Keratinocyte (primary cell): ENCODE data around the gene SAMD8. TPM values are rescaled to one million over a fixed set of nuclear protein-coding genes. Genes with fewer than 3 reads are reported as not detected.
"Not testable (repeated sequence)": the region's sequence is repeated elsewhere in the genome, so short reads cannot be mapped to it uniquely, and the experiment has no call there.

ENCODE experiments used
- DNase-seq: peaks from one replicate; pipeline ENCODE4 v3.0.0-alpha.2; 2011; ENCODE audit warnings: low read depth, missing footprints, low spot score
- FAIRE-seq: peaks from 2 replicates; lab custom pipeline; 2011; peaks lifted over from hg19 to GRCh38; lab: Jason Lieb, UNC
- H2AFZ ChIP-seq: 2 replicates; pipeline ENCODE4 v1.6.0; 2012; ENCODE audit warnings: low read length, control low read depth, inconsistent platforms; ENCODE audit not compliant: control insufficient read depth
- H3K27ac ChIP-seq: 2 replicates; pipeline ENCODE4 v1.5.1; 2011; ENCODE audit warnings: low read length; ENCODE audit not compliant: control insufficient read depth, insufficient read depth
- H3K27me3 ChIP-seq: 3 replicates; pipeline ENCODE4 v1.6.0; 2011; ENCODE audit warnings: low read length; ENCODE audit not compliant: control insufficient read depth, insufficient read depth; ENCODE audit errors: extremely low read depth
- H3K36me3 ChIP-seq, 2 experiments: 2 replicates in 1 of 2; 3 replicates in 1 of 2; pipeline ENCODE4 v1.5.1; 2011; ENCODE audit warnings: low read length in 2 of 2, mild to moderate bottlenecking in 1 of 2; ENCODE audit not compliant: control insufficient read depth in 2 of 2, insufficient read depth in 2 of 2; ENCODE audit errors: extremely low read depth in 1 of 2
- H3K4me1 ChIP-seq: 3 replicates; pipeline ENCODE4 v1.5.1; 2011; ENCODE audit warnings: low read length; ENCODE audit not compliant: control insufficient read depth, insufficient read depth; ENCODE audit errors: extremely low read depth
- H3K4me2 ChIP-seq: 3 replicates; pipeline ENCODE4 v1.6.0; 2011; ENCODE audit warnings: low read depth, low read length; ENCODE audit not compliant: control insufficient read depth, insufficient read depth; ENCODE audit errors: extremely low read depth
- H3K4me3 ChIP-seq, 3 experiments: fragments of 200-600 bp in 1 of 3; sonication (generic) in 1 of 3; 2 replicates in 2 of 3; 3 replicates in 1 of 3; pipeline ENCODE4 v1.5.1; 2011 to 2016; ENCODE audit warnings: low read length in 3 of 3, mild to moderate bottlenecking in 3 of 3, control low read depth in 2 of 3, inconsistent platforms in 1 of 3, low read depth in 1 of 3, mixed read lengths in 1 of 3, mixed run types in 1 of 3, moderate library complexity in 1 of 3; ENCODE audit not compliant: control insufficient read depth in 2 of 3, insufficient read depth in 2 of 3; ENCODE audit errors: extremely low read depth in 1 of 3
- H3K79me2 ChIP-seq: 2 replicates; pipeline ENCODE4 v1.6.0; 2012; ENCODE audit warnings: low read length; ENCODE audit not compliant: control insufficient read depth, insufficient read depth
- H3K9ac ChIP-seq: 3 replicates; pipeline ENCODE4 v1.6.0; 2011; ENCODE audit warnings: low read length; ENCODE audit not compliant: control insufficient read depth, insufficient read depth; ENCODE audit errors: extremely low read depth
- H3K9me1 ChIP-seq: 3 replicates; pipeline ENCODE4 v1.6.0; 2011; ENCODE audit warnings: low read length; ENCODE audit not compliant: control insufficient read depth, insufficient read depth; ENCODE audit errors: extremely low read depth
- H3K9me3 ChIP-seq: 2 replicates; pipeline ENCODE4 v1.5.1; 2012; ENCODE audit warnings: low read depth, low read length; ENCODE audit not compliant: control insufficient read depth
- H4K20me1 ChIP-seq: 3 replicates; pipeline ENCODE4 v1.6.0; 2011; ENCODE audit warnings: low read length; ENCODE audit not compliant: control insufficient read depth, insufficient read depth; ENCODE audit errors: extremely low read depth
- EZH2 ChIP-seq: IDR thresholded peaks from one replicate; pipeline ENCODE4 v1.6.1; 2012; ENCODE audit warnings: inconsistent platforms, mild to moderate bottlenecking, low read length, moderate library complexity
- dilution Hi-C: fragments of 300-500 bp; cut with MboI; formaldehyde crosslinking; loops from one replicate; pipeline ENCODE4 v1.7.0; 2020; ENCODE audit warnings: low sequenced_read_pairs; ENCODE audit not compliant: extremely low pct_ligation_motif_present
- polyA plus RNA-seq, 5 experiments: library from polyadenylated mRNA; depleted of rRNA in 3 of 5; stranded (reverse) in 3 of 5; stranded (forward) in 1 of 5; unstranded in 1 of 5; fragments of >200 nt; gene quantifications; 1 replicate in 1 of 5; 2 replicates in 3 of 5; 3 replicates in 1 of 5; pipeline versions ENCODE4 v1.2.1 to v1.2.3, GENCODE V29; 2011 to 2012; ENCODE audit warnings: missing spikeins in 2 of 5, low read depth in 1 of 5, low replicate concordance in 1 of 5
- TF ChIP-seq, protein P1 (sequence below), 3 experiments: IDR thresholded peaks in 1 of 3; conservative IDR thresholded peaks in 1 of 3; optimal IDR thresholded peaks in 1 of 3; 2 replicates in 2 of 3; 3 replicates in 1 of 3; pipeline versions ENCODE3 to v1.5.1; 2011; ENCODE audit warnings: low read length in 3 of 3, mild to moderate bottlenecking in 3 of 3, moderate library complexity in 2 of 3, control low read depth in 1 of 3, inconsistent platforms in 1 of 3; ENCODE audit not compliant: insufficient read depth in 2 of 3; ENCODE audit errors: extremely low read depth in 1 of 3

Gene SAMD8
- polyA plus RNA-seq, 1 donor (not counting 4 experiments of a cell fraction or from before 2014, with no cell fraction given), result 31.7 TPM

DNA sequence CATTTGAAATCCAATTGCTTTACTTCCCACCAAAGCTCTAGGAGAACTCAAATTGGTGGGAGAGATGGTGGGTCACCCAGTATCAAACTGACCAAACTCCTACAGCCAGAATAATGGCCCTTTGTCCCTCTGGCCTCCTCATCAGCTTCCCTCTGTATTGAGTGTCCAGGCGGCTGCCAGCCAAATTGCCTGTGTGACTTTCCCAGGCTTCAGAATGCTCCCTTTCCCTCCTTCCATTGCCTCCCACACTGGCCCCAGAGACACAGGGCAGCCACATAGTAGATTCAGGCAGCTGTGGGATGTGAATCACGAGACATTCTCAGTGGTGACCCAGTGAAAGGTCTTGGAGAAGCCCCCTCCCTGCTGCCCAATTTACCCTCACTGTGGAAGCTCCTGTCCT lies 86.5 kb downstream of the SAMD8 start:
- FAIRE-seq (no peak), DNase-seq (no peak)
- Histone ChIP-seq H3K4me2 (no peak overlapping the region), H3K9me1 (no peaks in the 10 kb centered on the region), H3K4me1 (peaks cover 5% of the 10 kb centered on the region), H3K4me3 (no peak overlapping the region), H3K27me3 (no peaks in the 10 kb centered on the region), H3K79me2 (no peaks in the 10 kb centered on the region), H4K20me1 (no peaks in the 10 kb centered on the region), H2AFZ (no peak overlapping the region), H3K9me3 (no peaks in the 10 kb centered on the region), H3K36me3 (no peaks in the 10 kb centered on the region), H3K27ac (no peak overlapping the region), H3K9ac (no peak overlapping the region)
- TF ChIP-seq, protein P1, sequence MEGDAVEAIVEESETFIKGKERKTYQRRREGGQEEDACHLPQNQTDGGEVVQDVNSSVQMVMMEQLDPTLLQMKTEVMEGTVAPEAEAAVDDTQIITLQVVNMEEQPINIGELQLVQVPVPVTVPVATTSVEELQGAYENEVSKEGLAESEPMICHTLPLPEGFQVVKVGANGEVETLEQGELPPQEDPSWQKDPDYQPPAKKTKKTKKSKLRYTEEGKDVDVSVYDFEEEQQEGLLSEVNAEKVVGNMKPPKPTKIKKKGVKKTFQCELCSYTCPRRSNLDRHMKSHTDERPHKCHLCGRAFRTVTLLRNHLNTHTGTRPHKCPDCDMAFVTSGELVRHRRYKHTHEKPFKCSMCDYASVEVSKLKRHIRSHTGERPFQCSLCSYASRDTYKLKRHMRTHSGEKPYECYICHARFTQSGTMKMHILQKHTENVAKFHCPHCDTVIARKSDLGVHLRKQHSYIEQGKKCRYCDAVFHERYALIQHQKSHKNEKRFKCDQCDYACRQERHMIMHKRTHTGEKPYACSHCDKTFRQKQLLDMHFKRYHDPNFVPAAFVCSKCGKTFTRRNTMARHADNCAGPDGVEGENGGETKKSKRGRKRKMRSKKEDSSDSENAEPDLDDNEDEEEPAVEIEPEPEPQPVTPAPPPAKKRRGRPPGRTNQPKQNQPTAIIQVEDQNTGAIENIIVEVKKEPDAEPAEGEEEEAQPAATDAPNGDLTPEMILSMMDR (optimal IDR thresholded peaks at IDR 0.05 in 1 of 3, IDR thresholded peaks at IDR 0.05 in 1 of 3, conservative IDR thresholded peaks at IDR 0.05 in 1 of 3; ENCODE audit: extremely low read depth in 1 of 3, insufficient read depth in 2 of 3, low read length in 3 of 3), result no peak
- TF ChIP-seq EZH2, result no peak
- dilution Hi-C loops, result no loop called here

- H3K9me1 ChIP-seq, H3K4me2 ChIP-seq, H3K79me2 ChIP-seq, H2AFZ ChIP-seq, H3K27me3 ChIP-seq, H3K9ac ChIP-seq, FAIRE-seq, H3K4me3 ChIP-seq, DNase-seq, dilution Hi-C loops, H3K27ac ChIP-seq, H3K36me3 ChIP-seq, H4K20me1 ChIP-seq, H3K9me3 ChIP-seq: not testable (repeated sequence)
- peaks cover 14% of the 10 kb centered on the region for H3K4me1 ChIP-seq
These were observed 88.5 kb downstream of the SAMD8 start for GRCh38 chr10:75199949-75200348.

DNA sequence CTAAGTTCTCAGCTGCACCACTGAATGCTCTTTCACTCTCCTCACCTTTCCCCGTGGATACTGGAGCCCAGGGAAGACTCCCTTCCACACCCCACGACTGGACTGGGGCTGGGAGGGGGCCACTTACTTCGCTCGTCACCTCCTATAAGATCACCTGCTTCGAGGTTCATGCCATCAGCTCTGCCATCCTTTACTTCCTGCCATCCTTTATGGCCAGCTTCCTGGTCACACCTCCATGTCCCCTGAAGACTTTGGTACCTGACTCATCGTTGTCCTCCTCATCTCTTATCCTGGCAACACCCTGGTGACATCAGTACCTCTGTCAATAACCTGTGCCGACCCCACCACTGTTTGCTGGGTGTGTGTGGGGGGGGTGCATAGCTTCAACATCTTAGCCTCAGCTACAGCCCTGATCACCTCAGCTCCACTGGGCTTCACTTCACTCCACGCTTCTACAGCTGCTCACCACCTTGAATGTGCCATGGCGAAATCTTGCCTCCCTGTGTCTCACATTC lies 90.4 kb downstream of the SAMD8 start:
- Histone ChIP-seq H3K27me3 (no peaks in the 10 kb centered on the region), H3K9me1 (no peaks in the 10 kb centered on the region), H3K9ac (no peak overlapping the region), H3K4me3 (no peak overlapping the region), H3K36me3 (no peaks in the 10 kb centered on the region), H3K79me2 (no peaks in the 10 kb centered on the region), H3K27ac (no peak overlapping the region), H4K20me1 (no peaks in the 10 kb centered on the region), H3K4me2 (no peak overlapping the region), H2AFZ (no peak overlapping the region), H3K4me1 (peaks cover 24% of the 10 kb centered on the region), H3K9me3 (no peaks in the 10 kb centered on the region)
- DNase-seq (no peak), FAIRE-seq (no peak)
- TF ChIP-seq EZH2, result no peak
- TF ChIP-seq, protein P1 (optimal IDR thresholded peaks at IDR 0.05 in 1 of 3, IDR thresholded peaks at IDR 0.05 in 1 of 3, conservative IDR thresholded peaks at IDR 0.05 in 1 of 3; ENCODE audit: extremely low read depth in 1 of 3, insufficient read depth in 2 of 3, low read length in 3 of 3), result no peak
- dilution Hi-C loops, result no loop called here
